ENCODE measurements around the gene NUDT4. TPM values are rescaled to one million over a fixed set of nuclear protein-coding genes. Genes with fewer than 3 reads are reported as not detected.

The NUDT4 gene
- total RNA-seq, 4 donors from 2014 or later: 16.0 to 33.8 (median 25.7) TPM

DNA sequence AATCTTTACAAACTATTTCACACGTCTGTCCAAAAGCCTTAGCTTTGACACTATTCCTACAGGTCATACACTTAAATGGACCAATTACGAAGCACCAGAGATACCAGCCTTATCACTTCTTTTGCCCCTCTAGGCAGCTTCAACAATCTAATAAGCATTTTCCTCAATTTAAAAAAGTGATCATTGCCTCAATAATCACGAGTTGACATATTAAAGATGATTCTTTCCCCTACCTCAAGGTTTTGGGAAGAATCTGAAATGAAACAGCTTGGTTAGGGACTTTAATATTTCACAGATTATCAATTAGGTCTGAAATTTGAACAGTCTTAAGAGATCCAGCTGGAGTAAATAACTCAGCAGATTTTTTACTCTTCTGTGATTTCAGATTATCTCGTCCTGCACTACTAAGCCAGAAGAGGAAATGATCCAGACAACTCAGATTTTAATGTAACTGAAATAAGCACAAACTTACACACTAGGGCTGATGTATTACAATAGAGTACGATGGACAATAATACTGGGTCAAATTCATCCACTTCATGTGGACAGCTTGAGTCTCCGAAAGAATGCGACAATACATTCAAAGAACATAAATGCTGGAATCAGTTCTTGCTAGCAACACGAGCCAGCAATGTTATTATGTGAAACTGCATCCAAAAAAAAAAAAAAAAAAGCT, 48.1 kb downstream of the NUDT4 start:
- Histone ChIP-seq H3K27me3 (no peaks in the 10 kb centered on the region), H3K9me3 (no peaks in the 10 kb centered on the region), H3K27ac (peak overlapping the region in 1 of 4 donors; percentile 19), H3K4me3 (no peak overlapping the region), H3K4me1 (peaks cover 10 to 79% (median 41%) of the 10 kb centered on the region in 3 donors), H3K36me3 (no peaks in the 10 kb centered on the region)
- 39 to 68% methylated on average over 8 of the region's 8 CpGs for WGBS, 2 donors
- TF ChIP-seq, protein P1, sequence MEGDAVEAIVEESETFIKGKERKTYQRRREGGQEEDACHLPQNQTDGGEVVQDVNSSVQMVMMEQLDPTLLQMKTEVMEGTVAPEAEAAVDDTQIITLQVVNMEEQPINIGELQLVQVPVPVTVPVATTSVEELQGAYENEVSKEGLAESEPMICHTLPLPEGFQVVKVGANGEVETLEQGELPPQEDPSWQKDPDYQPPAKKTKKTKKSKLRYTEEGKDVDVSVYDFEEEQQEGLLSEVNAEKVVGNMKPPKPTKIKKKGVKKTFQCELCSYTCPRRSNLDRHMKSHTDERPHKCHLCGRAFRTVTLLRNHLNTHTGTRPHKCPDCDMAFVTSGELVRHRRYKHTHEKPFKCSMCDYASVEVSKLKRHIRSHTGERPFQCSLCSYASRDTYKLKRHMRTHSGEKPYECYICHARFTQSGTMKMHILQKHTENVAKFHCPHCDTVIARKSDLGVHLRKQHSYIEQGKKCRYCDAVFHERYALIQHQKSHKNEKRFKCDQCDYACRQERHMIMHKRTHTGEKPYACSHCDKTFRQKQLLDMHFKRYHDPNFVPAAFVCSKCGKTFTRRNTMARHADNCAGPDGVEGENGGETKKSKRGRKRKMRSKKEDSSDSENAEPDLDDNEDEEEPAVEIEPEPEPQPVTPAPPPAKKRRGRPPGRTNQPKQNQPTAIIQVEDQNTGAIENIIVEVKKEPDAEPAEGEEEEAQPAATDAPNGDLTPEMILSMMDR (IDR thresholded peaks at IDR 0.05): no peak
- no peak for TF ChIP-seq POLR2A (IDR thresholded peaks at IDR 0.05)
- intact Hi-C loops (cut with DNase I): no loop called here
- DNase-seq: no peak

DNA sequence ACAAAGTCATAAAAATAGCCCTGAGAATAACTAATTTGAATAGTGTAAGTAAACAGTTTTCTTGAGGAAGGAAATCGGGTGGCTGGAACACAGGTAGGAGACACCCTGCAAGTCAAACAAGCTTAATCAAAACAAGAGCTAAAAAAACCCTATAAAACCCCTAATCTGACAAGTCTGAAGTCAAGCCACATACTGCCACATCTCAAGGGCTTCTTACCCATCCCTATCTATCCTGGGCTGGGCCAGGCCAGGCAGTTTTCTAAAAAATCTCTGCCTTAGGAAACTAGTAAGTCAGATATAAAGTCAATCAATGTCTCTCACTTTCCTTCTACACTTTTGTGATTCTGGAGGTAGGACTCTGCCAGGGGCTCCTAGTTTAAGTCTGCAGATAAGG, 48.7 kb downstream of the NUDT4 start:
- H3K9me3 ChIP-seq: no peaks in the 10 kb centered on the region
- peaks cover 10 to 85% (median 41%) of the 10 kb centered on the region in 3 donors for H3K4me1 ChIP-seq
- intact Hi-C loops (cut with DNase I): no loop called here
- H3K27me3 ChIP-seq: no peaks in the 10 kb centered on the region
- no peak for DNase-seq
- TF ChIP-seq, protein P1 (IDR thresholded peaks at IDR 0.05): no peak
- TF ChIP-seq POLR2A (IDR thresholded peaks at IDR 0.05): no peak
- no peaks in the 10 kb centered on the region for H3K36me3 ChIP-seq
- H3K27ac ChIP-seq: peak overlapping the region in 1 of 4 donors; percentile 19
- H3K4me3 ChIP-seq: no peak overlapping the region
- 36 to 50% methylated on average over 1 of the region's 1 CpG for WGBS, 2 donors

DNA sequence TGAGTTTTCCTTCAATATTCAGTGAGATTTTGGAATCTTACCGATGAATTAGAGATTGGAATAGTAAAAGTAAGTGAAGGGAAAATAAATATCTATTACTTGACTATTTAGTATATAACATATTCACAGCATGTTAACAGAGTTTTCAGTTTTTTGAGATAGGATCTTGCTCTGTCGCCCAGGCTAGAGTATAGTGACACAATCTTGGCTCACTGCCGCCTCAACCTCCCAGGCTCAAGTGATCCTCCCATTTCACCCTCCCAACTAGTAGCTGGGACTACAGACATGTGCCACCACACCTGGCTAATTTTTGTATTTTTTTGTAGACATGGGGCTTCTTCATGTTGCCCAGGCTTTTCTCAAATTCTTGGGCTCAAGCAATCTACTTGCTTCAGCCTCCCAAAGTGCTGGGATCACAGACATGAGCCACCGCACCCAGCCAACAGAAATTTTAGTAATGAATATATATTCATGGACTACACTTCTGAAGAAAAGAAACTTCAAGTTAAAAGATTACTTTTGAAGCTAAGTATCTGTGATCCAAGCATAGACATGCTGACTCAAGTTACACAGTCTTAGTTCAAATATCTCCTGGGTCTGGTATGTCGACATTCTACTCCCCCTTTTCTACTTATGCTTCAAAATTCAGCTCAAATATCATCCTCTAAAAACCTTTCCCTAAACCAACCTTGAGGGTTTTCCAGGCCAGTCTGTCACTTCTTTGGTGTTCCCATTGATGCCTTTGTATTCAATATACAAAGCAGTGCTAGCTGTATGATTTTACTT, 50.2 kb downstream of the NUDT4 start:
- intact Hi-C loops (cut with DNase I): no loop called here
- H3K27ac ChIP-seq: peak overlapping the region in 2 of 4 donors; percentile 23 to 36
- no peak for DNase-seq
- 52 to 53% methylated on average over 5 of the region's 5 CpGs for WGBS, 2 donors
- no peak for TF ChIP-seq POLR2A (IDR thresholded peaks at IDR 0.05)
- TF ChIP-seq, protein P1 (IDR thresholded peaks at IDR 0.05): no peak
- peaks cover 10 to 89% (median 41%) of the 10 kb centered on the region in 3 donors for H3K4me1 ChIP-seq
- no peak overlapping the region for H3K4me3 ChIP-seq
- no peaks in the 10 kb centered on the region for H3K9me3 ChIP-seq
- no peaks in the 10 kb centered on the region for H3K27me3 ChIP-seq
- H3K36me3 ChIP-seq: no peaks in the 10 kb centered on the region

DNA sequence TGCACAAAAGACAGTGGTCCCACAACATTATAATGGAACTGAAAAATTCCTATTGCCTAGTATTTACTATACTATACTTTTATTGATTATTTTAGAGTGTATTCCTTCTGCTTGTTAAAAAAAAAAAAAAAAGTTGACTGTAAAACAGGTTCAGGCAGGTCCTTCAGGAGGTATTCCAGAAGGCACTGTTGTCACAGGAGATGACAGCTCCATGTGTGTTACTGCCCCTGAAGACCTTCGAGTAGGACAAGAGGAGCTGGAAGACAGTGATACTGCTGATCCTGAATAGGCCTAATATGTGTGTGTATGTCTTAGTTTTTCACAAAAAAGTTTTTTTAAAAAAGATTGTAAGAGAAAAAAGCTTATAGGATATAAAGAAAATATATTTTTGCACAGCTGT, 51.7 kb downstream of the NUDT4 start:
- intact Hi-C loops (cut with DNase I): no loop called here
- no peak overlapping the region for H3K27ac ChIP-seq
- H3K27me3 ChIP-seq: no peaks in the 10 kb centered on the region
- TF ChIP-seq, protein P1 (IDR thresholded peaks at IDR 0.05): no peak
- no peak for TF ChIP-seq POLR2A (IDR thresholded peaks at IDR 0.05)
- H3K36me3 ChIP-seq: no peaks in the 10 kb centered on the region
- H3K4me3 ChIP-seq: no peak overlapping the region
- WGBS, 2 donors: 35 to 44% methylated on average over 1 of the region's 1 CpG
- no peaks in the 10 kb centered on the region for H3K9me3 ChIP-seq
- H3K4me1 ChIP-seq: peaks cover 10 to 86% (median 50%) of the 10 kb centered on the region in 3 donors
- no peak for DNase-seq

DNA sequence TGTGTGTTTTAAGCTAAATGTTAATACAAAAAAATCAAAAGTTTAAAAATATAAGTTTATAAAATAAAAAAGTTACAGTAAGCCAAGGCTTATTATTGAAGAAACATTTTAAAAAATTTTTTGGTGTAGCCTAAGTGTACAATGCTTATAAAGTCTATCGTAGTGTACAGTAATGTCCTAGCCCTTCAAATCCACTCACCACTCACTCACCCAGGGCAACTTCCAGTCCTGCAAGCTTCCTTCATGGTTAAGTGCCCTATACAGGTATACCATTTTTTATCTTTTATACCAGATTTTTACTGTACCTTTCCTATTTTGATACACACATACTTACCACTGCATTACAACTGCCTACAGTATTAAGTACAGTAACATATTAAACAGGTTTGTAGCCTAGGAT, 52.1 kb downstream of the NUDT4 start:
- peaks cover 10 to 89% (median 51%) of the 10 kb centered on the region in 3 donors for H3K4me1 ChIP-seq
- H3K36me3 ChIP-seq: no peaks in the 10 kb centered on the region
- no peaks in the 10 kb centered on the region for H3K9me3 ChIP-seq
- no peaks in the 10 kb centered on the region for H3K27me3 ChIP-seq
- TF ChIP-seq, protein P1 (IDR thresholded peaks at IDR 0.05): no peak
- no peak for TF ChIP-seq POLR2A (IDR thresholded peaks at IDR 0.05)
- no peak overlapping the region for H3K27ac ChIP-seq
- no peak overlapping the region for H3K4me3 ChIP-seq
- intact Hi-C loops (cut with DNase I): no loop called here
- no peak for DNase-seq
- 61 to 76% methylated on average over 1 of the region's 1 CpG for WGBS, 2 donors

Measured in esophagus squamous epithelium (tissue), 5 donors.